SH-SY5Y (cell line): ENCODE results near the gene TMED6.

Source experiments
- GATA2 ChIP-seq: IDR thresholded peaks from 2 replicates; pipeline ENCODE4 v1.6.1; 2011; ENCODE audit warnings: mild to moderate bottlenecking, low read depth, low read length
- GATA3 ChIP-seq: IDR thresholded peaks from 2 replicates; pipeline ENCODE4 v1.6.1; 2011; ENCODE audit warnings: low read depth, mild to moderate bottlenecking, low read length, moderate library complexity

Gene TMED6

DNA sequence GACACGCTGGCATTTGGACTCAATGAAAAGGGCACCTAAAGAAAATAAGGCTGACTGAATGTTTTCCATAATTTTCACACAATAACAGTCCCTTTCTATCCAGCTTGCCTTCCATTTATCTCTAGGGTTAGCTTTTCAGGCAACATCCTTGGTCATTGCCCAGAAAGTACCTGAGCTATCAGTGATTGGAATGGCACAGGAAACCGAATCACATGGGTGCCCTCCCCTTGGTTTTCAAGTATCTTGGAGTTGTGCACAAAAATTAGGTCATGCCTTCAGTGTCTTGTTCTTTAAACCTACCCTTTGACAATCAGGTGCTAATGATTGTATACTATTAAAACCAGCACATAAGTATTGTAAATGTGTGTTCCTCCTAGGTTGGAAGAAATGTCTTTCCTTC is 43.7 kb downstream of the TMED6 start:
- no peak for TF ChIP-seq GATA2
- no peak for TF ChIP-seq GATA3

DNA sequence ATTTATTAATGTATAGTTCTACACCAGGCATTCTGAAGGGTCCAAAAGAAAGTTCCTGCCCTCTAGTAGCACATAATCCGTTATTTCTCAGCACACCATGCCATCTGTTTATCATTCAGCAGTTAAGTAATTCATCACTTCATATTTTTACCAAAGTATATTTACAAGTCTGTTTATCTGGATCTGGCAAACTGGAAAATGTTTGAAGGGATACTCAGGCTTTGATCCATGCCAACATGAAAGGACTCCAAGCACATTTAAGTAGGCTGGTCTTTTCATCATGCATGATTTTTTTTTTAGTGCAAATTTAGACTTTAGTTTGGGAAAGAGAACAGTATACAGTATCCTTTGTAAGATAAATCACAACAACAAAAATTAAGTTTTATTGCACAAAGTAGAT is 44.5 kb downstream of the TMED6 start:
- TF ChIP-seq GATA2 (no peak), GATA3 (no peak)

DNA sequence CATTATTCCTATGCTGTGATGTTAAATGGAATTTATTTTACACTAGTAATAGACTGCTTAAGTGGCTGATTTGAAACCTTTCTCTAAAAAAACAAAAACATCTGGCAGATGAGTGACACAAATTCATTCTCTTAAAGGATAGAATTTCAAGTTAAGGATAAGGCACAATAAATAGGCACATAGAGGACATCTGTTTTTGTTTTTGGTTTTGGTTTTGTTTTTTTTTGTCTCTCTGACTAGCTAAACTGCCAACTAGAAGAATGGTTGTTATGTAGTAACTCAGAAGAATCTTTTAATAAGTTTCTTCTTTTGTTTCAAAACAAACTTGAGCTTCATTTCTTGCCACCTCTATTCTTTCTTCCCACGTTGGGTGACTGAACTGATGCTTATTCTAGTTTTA is 45.6 kb downstream of the TMED6 start:
- TF ChIP-seq GATA3 (no peak), GATA2 (no peak)

DNA sequence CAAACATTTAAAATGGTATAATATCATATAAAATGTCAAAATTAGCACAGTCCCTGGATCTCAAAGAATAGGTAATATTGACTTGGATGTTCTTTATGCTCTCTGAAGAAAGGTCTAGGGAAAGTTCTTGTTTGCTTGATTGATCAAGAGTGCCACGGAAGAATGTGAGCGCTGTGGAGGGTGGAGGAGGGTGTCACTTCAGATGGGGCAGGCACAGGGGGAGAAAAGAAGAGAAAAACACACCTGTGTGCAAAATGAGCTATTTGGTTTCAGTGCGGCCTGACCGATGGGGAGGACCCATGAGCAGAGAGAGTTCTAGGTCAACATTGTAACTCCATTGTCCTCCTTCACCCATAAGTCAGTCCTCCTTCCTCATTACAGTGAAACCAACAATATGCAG is 49.3 kb downstream of the TMED6 start:
- TF ChIP-seq GATA2 (no peak), GATA3 (no peak)

DNA sequence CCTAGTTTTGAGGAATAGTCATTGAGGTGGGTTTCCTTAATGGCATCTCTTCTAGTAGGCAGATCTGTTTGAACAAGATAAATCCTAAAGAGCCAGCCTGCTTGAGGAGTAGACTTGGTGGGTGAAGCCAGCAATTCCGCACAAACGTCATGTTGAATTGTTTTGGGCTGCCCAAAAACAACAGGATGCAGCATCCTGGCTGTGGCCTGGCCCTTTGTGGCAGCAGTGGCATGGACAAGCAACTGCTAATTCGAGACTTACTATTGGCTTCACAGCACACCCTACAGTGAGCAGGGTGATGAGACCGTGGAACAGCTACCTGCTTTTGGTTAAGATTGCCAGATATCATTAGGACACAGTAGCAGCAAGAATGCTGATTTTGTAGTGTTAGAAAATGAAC is 49.7 kb downstream of the TMED6 start:
- no peak for TF ChIP-seq GATA3
- TF ChIP-seq GATA2 = no peak

DNA sequence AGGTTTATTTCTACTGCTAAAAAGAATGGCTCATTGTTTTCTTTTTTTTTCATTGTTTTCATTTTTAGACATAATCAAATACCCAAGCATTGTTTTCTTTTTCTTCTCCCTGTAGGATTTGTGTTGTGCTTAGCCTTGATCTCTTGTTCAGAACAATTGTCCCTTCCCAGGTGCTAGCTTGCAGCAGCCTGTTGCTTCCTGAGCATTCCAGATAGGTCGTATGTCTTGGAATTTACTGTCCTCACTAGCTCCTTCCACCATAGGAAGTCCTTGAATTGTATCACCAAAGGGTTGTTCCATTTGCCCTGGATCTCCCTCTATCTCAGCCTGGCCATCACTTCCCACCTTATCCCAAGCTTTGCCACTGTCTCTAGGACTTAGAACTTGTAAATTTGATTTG is 50.4 kb downstream of the TMED6 start:
- TF ChIP-seq GATA2 = no peak
- TF ChIP-seq GATA3 = no peak

DNA sequence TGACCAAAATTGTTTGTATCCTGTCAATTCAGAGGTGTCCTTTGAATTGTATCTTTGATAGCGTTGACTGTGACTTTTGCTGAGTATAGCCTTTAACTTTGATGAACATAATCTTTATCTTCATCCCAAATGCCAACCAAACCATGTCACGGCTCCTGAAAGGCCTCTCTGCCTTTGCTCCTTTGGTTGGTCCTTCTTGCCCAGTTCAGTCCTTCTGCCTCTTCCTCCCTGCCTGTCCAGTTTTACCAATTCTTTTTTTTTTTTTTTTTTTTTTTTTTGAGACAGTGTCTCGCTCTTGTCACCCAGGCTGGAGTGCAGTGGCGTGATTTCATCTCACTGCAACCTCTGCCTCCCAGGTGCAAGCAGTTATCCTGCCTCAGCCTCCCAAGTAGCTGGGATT is 53.3 kb downstream of the TMED6 start:
- no peak for TF ChIP-seq GATA3
- no peak for TF ChIP-seq GATA2

DNA sequence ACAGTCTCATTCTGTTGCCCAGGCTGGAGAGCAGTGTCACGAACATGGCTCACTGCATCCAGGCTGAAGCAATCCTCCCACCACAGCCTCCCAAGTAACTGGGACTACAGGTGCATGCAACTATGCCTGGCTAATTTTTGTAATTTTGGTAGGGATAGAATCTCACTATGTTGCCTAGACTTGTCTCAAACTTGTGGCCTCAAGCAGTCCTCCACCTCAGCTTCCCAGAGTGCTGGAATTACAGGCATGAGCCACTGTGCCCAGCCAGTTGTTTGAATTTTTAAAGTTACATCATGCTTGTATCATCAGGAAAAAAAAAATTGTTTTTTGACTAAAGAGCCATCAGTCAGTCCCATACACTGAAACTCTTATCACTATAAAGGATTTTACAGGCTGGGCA is 57.5 kb downstream of the TMED6 start:
- TF ChIP-seq GATA2 (no peak), GATA3 (no peak)

DNA sequence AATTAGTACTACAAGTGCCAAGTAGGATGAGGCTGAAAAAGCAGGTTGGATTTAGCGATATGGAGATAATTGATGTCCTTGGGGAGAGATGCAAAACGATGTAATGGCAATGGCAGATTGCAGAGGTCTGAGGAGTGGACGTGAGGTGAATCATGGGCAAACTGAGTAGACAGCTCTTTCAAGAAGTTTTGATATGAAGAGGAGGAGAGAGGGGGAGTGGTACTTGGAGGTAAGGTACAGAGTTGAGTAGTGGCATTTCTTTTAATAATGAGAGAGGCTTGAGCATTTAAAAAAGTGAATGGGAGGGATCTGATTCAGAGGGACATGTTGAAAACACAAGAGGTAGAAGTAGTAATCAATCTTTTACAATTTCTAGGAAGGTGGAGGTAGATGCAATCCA is 58.2 kb downstream of the TMED6 start:
- TF ChIP-seq GATA2 (no peak), GATA3 (no peak)
